Glutamatergic neuron (in vitro differentiated cells): Measurements from ENCODE around the gene FAM83G. TPM values are rescaled to one million over a fixed set of nuclear protein-coding genes. Genes with fewer than 3 reads are reported as not detected.

ENCODE experiments used
- DNase-seq: peaks from one replicate; pipeline ENCODE4 v3.0.0; 2022
- H3K27ac Mint-ChIP-seq: one replicate; pipeline ENCODE4 v1.8.0; 2020; ENCODE audit warnings: mild to moderate bottlenecking, mixed read lengths, inconsistent platforms; ENCODE audit not compliant: unreplicated experiment
- H3K27me3 Mint-ChIP-seq: one replicate; pipeline ENCODE4 v1.8.0; 2020; ENCODE audit warnings: mild to moderate bottlenecking, moderate library complexity, mixed read lengths, inconsistent platforms; ENCODE audit not compliant: unreplicated experiment
- H3K36me3 Mint-ChIP-seq: one replicate; pipeline ENCODE4 v1.8.0; 2020; ENCODE audit warnings: mild to moderate bottlenecking, mixed read lengths, inconsistent platforms; ENCODE audit not compliant: unreplicated experiment
- H3K4me1 Mint-ChIP-seq: one replicate; pipeline ENCODE4 v1.8.0; 2020; ENCODE audit warnings: mild to moderate bottlenecking, low read depth, mixed read lengths, inconsistent platforms; ENCODE audit not compliant: unreplicated experiment
- H3K4me3 Mint-ChIP-seq: one replicate; pipeline ENCODE4 v1.8.0; 2020; ENCODE audit warnings: mild to moderate bottlenecking, mixed read lengths, inconsistent platforms; ENCODE audit not compliant: unreplicated experiment
- H3K9me3 Mint-ChIP-seq: one replicate; pipeline ENCODE4 v1.8.0; 2020; ENCODE audit warnings: mild to moderate bottlenecking, moderate library complexity, mixed read lengths, inconsistent platforms; ENCODE audit not compliant: unreplicated experiment
- CTCF ChIP-seq: fragments of 200-600 bp; sonication (generic); IDR thresholded peaks from one replicate; pipeline ENCODE4 v1.5.0; 2021; ENCODE audit not compliant: partially characterized antibody, unreplicated experiment
- total RNA-seq: library from RNA; stranded (reverse); fragmentation: NEBNext Ultra II Directional; extraction: Animal tissue kit (Norgen Biotek cat#: 25700); gene quantifications from one replicate; pipeline ENCODE4 v1.2.1, GENCODE V29; 2021; ENCODE audit not compliant: unreplicated experiment

The FAM83G gene
- total RNA-seq, 1 donor from 2014 or later, result 2.0 TPM

GRCh38 chr17:18965530-18966236, 38.9 kb downstream of the FAM83G start:
- peaks cover 16% of the 10 kb centered on the region for H3K4me1 Mint-ChIP-seq
- TF ChIP-seq CTCF, result no peak
- DNase-seq, result no peak
- H3K4me3 Mint-ChIP-seq, result no peak overlapping the region
- H3K9me3 Mint-ChIP-seq, result peaks cover 4% of the 10 kb centered on the region
- no peaks in the 10 kb centered on the region for H3K36me3 Mint-ChIP-seq
- H3K27ac Mint-ChIP-seq, result no peak overlapping the region
- peaks cover 7% of the 10 kb centered on the region for H3K27me3 Mint-ChIP-seq

DNA sequence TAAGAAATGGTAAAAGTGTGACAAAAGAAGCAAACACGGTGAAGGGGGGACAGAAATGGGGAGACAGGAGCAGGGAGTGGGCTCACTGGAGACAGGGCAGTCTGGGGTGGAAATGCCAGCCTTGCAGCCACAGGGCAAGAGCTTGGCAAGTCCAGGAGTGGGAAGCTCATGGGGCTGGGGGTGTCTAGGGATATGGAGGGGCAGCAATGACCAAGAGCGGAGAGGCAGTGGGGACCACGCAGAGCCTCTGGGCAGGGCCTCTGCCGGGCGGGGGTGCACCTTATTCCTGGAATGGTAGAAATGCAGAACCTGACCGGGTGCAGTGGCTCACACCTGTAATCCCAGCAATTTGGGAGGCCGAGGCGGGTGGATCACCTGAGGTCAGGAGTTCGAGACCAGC, 40.0 kb downstream of the FAM83G start:
- H3K4me1 Mint-ChIP-seq, result peaks cover 11% of the 10 kb centered on the region
- no peak for TF ChIP-seq CTCF
- no peaks in the 10 kb centered on the region for H3K36me3 Mint-ChIP-seq
- H3K27ac Mint-ChIP-seq, result no peak overlapping the region
- no peak for DNase-seq
- H3K9me3 Mint-ChIP-seq, result peaks cover 1% of the 10 kb centered on the region
- H3K27me3 Mint-ChIP-seq, result peaks cover 7% of the 10 kb centered on the region
- H3K4me3 Mint-ChIP-seq, result no peak overlapping the region

GRCh38 chr17:18964018-18964351, 40.6 kb downstream of the FAM83G start:
- no peak overlapping the region for H3K4me3 Mint-ChIP-seq
- H3K27ac Mint-ChIP-seq, result no peak overlapping the region

GRCh38 chr17:18963126-18964017, 41.2 kb downstream of the FAM83G start:
- peaks cover 7% of the 10 kb centered on the region for H3K27me3 Mint-ChIP-seq
- no peak overlapping the region for H3K4me3 Mint-ChIP-seq
- H3K36me3 Mint-ChIP-seq, result no peaks in the 10 kb centered on the region
- peaks cover 9% of the 10 kb centered on the region for H3K4me1 Mint-ChIP-seq
- DNase-seq, result no peak
- no peak overlapping the region for H3K27ac Mint-ChIP-seq
- H3K9me3 Mint-ChIP-seq, result peaks cover 1% of the 10 kb centered on the region
- no peak for TF ChIP-seq CTCF

More at GRCh38 chr17:18964018-18964351, 40.6 kb downstream of the FAM83G start:
- Mint-ChIP-seq H3K36me3 (no peaks in the 10 kb centered on the region), H3K4me1 (peaks cover 11% of the 10 kb centered on the region), H3K9me3 (peaks cover 1% of the 10 kb centered on the region), H3K27me3 (peaks cover 7% of the 10 kb centered on the region)
- no peak for DNase-seq
- no peak for TF ChIP-seq CTCF

DNA sequence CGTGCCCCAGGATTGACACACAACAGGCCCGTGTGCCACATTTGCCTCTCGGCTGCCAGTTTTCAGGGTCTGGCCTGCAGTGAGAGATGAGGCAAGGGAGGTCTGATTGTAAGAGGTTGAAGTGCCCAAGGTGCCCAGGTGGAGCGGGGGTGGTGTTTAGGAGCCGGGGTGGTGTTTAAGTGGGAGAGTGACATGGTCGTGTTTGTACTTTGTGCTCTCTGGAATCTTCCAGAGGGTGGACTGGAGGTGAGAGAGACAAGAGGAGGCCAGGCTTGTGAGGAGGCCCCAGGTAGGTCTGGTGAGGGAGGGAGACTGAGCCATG, 42.1 kb downstream of the FAM83G start:
- H3K4me1 Mint-ChIP-seq, result peaks cover 9% of the 10 kb centered on the region
- no peak for TF ChIP-seq CTCF
- no peak overlapping the region for H3K4me3 Mint-ChIP-seq
- H3K27me3 Mint-ChIP-seq, result peaks cover 7% of the 10 kb centered on the region
- H3K9me3 Mint-ChIP-seq, result peaks cover 1% of the 10 kb centered on the region
- no peaks in the 10 kb centered on the region for H3K36me3 Mint-ChIP-seq
- peak overlapping the region; percentile 14 for H3K27ac Mint-ChIP-seq
- DNase-seq, result no peak
